Left forelimb (tissue), 1 donor: ENCODE measurements around the gene ESAM.
A peak's percentile ranks its signal among the peaks of the same experiment; 100 is the strongest.

Source experiments
- DNase-seq: peaks from one replicate; pipeline ENCODE4 v3.0.0-alpha.2; 2018; ENCODE audit warnings: low spot score

Gene ESAM, protein sequence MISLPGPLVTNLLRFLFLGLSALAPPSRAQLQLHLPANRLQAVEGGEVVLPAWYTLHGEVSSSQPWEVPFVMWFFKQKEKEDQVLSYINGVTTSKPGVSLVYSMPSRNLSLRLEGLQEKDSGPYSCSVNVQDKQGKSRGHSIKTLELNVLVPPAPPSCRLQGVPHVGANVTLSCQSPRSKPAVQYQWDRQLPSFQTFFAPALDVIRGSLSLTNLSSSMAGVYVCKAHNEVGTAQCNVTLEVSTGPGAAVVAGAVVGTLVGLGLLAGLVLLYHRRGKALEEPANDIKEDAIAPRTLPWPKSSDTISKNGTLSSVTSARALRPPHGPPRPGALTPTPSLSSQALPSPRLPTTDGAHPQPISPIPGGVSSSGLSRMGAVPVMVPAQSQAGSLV

DNA sequence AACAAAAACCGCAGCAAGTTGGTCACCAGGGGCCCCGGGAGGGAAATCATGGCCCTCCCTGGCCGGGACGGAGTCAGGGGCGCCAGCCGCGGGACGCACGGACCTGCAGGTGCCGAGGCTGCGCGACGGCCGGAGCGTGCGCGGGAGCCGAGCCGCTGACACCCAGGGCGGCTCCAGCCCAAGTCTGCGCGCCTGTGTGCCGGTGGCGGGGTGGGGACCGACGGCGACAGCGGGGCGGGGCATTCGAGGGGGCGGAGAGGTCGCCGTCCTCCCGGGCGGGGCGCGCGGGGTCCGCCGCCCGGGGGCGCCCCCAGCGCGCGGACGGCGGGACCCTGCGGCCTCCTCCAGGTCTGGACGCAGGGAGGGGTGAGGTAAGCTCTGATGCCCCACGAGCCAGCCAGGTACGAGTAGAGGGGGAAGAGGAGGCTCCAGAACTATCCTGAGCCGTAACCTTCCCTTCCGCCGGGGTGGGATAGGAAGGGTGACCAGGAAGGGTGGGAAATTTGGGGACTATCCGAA lies at the start of gene ESAM:
Gene ESAM, minus strand, starts transcription at position 186 of the 519 bp plus-strand sequence. Its CDS starts 136 bp downstream, at position 50.
- no peak for DNase-seq

DNA sequence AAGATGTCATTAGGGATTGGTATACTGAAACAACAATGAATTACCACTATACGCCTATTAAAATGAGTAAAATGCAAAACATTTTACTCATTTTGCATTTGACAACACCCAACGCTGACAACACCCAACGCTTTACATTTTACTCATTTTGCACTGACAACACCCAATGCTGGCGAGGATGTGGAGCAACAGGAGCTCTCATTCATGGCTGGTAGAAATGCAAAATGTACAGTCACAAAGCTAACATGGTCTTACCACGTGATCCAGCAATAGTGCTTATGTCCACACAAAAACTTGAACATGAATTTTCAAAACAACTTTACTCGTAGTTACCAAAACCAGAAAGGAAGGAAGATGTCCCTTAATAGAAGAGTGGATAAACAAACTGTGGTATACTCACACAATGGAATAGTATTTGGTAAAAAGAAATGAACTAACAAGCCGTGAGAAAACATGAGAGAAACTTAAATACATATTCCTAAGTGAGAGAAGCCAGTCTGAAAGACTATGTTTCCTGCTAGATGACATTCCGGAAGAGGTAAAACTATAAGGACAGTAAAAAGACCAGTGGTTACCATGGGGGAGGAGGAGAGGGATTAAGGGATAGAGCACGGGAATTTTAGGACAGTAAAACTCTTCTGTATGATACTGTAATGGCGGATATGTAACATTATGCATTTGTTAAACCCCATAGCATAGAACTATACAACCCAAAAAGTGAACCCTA lies 49.5 kb upstream of the ESAM start:
- no peak for DNase-seq

DNA sequence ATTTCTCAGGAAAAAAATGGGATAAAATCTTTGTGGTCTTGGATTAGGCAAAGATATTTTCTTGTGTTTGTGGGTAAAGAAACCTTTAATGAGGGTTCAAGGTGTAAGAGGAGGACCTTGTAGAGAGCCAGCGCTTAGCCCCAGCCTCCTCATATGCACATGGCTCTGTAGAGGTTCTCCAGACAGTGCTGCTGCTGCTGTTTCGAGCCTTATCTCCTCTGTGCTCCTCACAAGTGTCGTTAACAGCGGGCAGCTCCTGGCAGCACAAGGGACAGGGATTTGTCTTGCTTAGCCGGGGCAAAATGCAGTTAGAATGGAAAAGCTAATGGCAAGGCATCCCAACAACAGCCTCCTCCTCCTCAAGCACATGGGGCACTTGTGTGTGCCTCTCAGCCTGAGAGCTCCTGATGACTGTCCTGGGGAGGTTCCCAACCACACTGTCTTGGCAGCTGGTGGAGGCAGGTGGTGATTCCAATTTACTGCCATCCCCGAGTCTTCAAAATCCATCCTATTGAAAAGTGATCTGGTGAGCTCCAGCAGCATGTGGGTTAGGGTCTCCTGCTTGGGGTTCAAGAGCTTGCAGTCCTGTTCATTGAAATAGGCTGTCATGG lies 45.7 kb upstream of the ESAM start:
- no peak for DNase-seq

DNA sequence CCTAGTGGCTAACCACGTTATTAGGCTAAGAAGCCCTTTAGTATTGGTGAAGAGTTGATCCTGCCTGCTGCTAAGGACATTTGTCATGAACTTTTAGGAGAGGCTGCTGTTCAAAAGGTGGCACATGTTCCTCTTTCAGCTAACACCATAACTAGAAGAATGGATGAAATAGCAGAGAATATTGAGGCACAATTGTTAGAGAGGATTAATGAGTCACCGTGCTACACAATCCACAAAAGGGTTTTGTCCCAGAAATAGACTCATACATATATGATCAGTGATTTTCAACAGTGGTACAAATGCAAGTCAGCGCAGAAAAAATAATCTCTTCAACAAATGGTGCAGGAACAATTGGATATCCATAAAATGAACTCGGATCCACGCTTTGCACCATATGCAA lies 45.1 kb upstream of the ESAM start:
- DNase-seq, result no peak

DNA sequence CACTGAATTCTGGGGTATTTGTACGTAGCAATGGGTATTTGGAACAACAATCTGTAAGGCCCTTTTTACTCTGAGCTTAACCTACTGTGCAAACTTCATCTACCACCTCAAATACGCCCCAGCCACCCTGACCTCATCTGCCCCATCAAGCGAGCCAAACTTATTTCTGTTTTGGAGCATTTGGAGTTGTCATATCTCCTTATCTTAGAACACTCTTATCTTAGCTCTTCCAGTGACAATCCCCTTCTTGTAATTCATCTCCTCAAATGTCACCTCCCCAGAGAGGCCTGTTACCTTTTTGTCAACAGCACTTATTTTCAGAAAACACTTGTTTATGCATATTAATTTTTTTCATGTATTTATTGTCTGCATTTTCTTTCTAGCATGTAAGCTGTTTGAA lies 42.8 kb upstream of the ESAM start:
- DNase-seq, result no peak

DNA sequence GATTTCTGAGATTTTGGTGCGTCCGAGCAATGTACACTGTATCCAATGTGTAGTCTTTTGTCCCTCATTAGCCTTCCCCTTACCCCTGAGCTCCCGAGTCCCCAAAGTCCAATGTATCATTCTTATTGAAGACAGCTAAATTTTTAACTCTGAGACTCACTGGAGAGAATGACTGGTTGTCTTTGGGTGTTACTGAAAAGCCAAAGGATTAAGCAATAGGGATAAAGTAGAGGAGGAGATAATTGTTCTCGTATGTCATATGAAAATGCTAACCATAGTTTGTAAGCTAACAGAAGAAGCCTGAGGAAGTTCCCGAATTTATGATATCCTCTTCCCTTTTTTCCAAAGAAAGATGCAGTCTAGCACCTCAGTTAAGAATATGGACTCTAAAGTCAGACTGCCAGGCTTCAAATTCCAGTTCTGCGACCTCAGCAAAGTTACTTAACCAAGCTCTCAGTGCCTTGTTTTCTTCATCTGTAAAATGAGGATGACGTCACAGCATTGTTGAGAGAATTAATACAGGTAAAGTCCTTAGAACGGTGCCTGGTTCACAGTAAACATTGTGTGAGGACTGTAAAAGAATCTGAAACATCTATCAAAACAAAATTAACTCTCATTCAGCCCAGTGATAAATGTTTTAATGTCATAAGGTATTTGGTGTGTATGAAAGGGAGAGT lies 39.7 kb upstream of the ESAM start:
- no peak for DNase-seq

DNA sequence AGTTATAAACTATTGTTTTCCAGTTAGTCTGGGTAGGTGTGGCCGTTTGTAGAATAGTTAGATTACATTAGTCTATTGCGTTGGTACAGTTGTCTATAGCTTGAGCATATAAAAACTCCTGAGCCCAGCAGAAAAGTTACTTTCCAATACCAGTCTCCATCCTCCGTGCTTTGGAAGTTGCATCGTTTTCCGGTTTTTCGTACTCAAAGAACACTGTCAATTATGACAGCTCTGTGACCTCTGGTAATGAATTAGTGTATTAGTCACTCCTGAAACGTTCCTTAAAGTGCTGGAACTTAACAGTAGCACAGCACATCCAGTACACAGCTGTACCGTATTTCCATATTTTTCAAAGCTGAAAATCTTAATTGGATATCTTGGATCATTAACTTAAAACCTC lies 38.9 kb upstream of the ESAM start:
- DNase-seq, result no peak

DNA sequence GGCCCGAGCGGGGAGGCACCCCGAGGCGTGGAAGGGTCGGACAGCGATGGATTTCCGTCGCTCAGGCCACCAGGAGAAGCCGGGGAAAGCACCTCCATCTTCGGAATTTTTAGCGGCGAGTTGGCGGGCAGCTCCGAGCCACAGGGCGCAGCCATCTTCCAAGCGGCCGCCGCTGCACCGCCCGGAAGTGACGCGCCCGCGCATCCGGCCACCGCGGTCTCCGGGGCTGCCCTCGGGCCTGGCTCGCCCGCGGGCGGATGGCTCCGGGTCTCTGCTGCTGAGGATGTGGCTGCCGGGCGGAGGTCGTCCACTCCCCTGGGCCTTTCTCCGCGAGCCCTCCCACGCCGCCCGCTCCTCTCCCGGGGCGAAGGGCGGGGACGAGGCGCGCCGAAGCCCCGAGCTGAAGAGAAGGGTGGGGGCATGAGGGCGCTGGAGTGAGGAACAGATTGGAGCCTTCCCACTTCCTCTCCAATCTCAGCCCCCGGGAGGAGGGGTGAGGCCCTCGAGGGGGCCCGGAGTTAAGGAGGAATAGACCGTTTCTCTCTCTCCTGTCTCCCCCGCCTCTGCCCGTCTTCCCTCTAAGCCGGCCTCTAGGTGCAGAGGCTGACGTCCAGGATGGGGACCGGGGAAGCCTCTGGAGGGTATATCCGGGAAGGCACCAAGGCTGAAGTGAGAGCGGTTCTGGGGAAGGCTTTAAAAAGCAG lies 38.3 kb upstream of the ESAM start, which contains the start of gene MSANTD2:
Gene MSANTD2, minus strand, starts transcription at position 181 of the 704 bp plus-strand sequence. Its CDS starts 26 bp downstream, at position 155.
- DNase-seq, result peak; percentile 94

DNA sequence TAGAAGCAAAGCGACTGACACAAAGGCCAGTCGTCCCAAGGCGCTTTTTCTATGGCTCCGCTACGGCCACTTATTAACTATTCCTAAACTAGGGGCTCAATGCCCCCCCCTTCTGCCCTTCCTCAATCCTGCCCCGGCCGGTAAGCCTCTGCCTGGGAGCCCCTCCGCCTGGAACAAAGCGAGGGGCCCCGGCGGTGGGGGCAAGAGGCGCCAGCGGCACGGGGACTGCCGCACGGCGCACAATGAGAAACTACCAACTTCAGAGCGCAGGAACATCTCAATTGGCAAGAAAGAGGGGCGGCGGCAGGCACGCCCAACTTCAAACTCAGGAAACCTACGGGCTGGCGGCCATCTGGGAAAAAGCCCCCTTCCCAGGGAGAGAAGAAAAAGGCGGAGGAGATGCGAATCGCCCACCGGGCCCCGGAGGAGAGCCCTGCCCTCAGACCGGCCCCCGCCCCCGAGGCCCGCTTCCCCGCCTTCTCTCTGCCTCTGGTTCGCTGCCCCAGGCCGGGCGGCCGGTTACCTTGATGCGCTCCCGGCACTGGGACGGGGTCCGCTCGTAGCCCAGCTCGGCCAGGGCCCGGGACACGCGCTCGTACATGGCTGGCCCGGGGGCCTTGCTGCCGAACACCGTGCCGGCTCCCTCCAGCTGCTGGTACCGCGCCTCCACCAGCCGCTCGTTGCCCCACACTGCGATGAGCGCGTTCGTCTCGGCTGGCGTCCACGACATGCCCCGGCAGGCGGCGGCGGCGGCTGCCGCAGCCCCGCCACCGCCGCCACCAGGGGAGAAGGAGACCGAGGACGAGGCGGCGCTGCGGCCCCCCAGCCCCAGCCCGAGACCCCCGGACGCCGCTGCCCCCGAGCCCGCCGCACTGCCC lies 37.5 kb upstream of the ESAM start:
- DNase-seq, result peak; percentile 72

DNA sequence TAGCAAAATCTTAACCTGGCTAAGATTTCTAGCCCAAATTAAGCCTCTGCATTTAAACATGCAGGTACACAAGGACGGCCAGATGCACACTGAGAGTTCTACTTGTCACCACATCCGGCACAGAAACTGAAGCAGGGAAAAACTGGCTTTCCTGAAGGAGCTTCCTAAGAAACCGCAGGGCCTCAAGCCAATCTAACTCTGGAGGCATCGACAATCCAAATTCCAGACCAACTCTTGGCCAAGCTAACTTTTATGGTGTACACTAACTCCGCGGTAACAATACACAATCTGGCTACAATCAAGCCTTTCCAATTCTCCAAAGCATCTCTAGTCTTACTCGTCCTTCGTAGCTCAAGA lies 36.9 kb upstream of the ESAM start:
- no peak for DNase-seq

DNA sequence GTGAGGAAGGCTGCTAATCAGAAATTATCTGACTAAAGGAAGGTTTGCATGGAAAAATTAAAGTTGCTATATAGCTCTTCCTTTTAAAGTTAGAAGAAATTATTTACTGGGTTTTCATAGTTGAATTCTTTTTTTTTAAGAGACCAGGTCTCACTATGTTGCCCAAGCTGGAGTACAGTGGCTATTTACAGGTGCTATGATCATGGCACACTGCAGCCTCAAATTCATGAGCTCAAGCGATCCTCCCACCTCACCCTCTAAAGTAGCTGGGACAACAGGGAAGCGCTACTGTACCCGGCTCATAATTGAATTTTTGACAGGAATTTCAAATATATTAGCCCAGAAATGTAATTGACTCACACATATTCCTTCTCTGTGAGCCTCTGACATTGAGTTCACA lies 34.2 kb upstream of the ESAM start:
- no peak for DNase-seq

DNA sequence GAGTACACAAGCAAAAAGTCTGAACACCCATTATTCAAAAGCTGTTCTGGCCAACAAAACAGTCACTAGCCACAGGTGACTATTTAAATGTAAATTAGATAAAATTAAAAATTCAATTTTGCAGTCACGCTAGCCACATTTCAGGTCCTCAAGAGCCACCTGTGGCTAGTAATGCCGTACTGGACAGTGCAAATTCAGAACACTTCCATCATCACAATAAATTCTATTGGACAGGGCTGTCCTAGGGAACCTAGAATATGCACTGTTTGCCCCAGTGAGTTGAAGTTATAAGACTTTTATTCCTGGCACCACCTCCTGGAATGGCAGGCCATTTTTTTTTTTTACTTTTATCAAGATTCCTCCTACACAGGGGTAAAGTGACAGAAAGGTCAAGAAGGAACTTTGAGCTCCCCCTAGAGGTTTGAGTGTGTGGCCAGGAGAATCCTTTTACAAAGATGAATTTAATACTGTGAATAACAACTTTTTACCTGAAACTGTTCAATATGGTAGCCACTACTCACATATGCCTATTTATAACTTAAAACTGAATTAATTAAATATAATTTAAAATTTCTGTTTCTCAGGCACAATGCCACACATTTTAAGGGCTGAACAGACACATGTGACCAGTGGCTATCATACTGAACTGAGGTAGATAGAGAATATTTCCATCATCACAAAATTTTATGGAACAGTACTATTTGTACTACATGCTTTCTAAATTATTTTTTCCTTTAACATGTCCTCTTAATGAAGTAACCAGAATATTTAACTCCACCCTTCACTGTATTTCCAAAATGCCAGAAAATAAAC lies 31.6 kb upstream of the ESAM start:
- DNase-seq, result no peak

DNA sequence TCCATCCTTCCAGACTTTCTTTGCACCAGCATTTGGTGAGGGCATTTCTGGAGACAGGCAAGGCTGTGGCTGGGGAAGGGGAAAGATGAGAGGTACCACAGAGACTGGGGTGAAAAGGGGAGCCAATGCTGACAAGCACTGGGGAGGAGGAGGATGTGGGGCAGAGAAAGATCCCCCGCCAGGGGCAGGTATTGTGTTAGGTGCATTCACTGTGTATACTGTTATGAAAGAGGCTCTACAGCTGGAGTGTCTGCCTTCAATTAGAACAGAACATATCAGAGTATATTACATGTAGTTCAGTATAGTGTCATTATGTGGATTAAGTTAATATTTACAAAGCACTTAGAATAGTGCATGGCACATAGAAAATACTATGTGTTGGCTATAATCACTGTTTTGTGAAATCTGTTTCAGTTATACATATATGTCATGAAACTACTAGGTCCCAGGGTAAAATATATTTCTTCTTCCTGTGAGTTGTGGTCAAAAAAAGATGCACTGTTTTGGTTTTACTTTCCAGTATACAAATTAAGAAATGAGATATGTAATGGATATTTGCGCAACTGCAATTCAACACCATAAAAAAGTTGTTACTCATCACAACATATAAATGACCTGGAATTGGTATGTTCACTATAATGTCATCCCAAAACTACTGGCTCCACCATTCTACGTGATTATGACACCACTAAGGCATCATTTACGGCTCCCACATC lies 29.7 kb upstream of the ESAM start:
- DNase-seq, result no peak

DNA sequence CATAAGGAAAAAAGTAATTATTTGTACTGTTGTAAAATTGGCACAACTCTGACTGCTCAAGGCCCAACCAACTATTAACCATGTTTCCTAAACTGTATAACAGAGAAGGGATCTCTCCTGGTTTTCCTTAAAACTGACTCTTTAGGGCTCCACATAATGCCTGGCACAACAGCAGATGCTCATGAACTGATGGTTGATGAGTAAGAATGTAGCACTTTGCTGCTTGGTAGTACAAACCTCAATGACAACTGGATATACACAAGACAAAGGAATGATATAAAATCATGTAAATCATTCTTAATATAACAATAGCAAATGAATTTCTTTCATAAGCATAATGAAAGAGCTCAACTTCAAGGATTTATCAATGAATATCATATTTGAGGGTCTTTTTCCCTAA lies 26.4 kb upstream of the ESAM start:
- no peak for DNase-seq

DNA sequence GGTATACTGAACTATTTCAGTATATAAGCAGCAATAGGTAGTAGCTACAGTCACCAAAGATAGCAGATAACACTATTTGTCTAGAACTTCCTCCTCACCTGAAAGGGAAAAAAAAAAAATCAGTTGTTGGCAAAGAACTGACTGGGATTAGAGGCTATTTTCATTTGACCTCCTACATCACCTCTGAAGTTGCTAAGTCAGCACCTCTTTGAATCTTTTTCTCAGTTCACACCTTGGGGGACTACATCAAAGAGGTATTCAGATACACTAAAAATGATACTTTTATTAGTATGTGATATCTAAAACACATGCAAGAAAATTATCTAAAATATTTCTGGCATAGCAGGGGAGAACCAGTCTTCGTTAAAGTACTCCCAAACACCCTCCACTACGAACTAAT lies 22.0 kb upstream of the ESAM start:
- DNase-seq, result no peak

DNA sequence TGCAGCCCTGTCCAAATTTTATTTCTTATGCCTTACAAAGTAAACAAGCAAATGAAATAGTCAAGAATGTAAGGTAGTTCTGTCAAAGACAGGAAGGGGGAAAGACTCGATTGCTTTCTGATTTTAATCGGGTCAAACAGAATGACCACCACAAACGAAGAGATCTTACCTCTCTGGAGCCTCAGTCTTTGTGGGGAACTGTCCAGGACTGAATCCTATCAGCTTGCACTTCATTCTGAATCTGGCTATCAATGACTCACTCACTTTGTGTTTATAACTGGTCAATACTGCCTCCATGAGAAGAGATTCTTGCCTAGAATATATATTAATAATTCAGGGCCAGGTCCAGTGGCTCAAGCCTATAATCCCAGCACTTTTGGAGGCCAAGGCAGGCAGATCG lies 20.9 kb upstream of the ESAM start:
- no peak for DNase-seq

DNA sequence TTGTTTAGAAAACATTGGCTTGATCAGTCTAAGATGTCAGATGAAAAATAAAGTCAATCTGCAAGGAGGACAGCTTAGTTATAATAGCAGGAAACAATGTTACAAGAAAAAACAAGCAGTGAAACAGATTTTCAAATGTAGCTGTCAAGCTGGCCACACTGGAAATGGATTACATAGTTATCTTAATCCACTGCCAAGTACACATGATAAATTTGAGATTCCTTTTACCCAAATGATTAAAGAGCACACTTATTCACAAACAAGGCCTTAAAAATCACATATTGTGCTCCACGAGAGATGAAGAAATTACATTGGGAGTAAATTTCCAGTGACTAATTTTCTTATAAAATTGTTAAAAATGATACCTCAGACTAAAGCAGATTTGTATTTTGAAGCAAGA lies 17.5 kb upstream of the ESAM start:
- no peak for DNase-seq

DNA sequence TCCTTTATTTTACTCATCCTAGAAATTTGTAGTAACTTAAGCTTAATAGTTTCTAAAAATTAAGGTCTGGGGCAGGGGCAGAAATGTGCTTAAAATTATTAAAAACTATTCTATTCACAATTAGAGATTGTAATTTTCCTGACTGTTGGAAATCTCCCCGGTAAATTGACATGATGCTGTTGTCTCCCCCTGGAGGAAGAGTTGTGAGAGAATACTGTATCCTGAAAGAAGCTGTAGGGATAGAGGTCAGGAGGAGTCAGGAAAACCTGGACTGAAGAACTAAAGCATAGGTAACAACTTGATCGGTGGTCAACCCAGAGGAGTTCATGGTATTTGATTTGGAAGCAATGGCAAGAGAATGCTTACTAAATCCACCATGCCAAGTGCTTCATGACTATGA lies 16.2 kb upstream of the ESAM start:
- DNase-seq, result no peak
